Measurements from ENCODE around the gene PTPRF.
"Not testable (repeated sequence)": the region's sequence is repeated elsewhere in the genome, so short reads cannot be mapped to it uniquely, and the experiment has no call there.

PTPRF gene

DNA sequence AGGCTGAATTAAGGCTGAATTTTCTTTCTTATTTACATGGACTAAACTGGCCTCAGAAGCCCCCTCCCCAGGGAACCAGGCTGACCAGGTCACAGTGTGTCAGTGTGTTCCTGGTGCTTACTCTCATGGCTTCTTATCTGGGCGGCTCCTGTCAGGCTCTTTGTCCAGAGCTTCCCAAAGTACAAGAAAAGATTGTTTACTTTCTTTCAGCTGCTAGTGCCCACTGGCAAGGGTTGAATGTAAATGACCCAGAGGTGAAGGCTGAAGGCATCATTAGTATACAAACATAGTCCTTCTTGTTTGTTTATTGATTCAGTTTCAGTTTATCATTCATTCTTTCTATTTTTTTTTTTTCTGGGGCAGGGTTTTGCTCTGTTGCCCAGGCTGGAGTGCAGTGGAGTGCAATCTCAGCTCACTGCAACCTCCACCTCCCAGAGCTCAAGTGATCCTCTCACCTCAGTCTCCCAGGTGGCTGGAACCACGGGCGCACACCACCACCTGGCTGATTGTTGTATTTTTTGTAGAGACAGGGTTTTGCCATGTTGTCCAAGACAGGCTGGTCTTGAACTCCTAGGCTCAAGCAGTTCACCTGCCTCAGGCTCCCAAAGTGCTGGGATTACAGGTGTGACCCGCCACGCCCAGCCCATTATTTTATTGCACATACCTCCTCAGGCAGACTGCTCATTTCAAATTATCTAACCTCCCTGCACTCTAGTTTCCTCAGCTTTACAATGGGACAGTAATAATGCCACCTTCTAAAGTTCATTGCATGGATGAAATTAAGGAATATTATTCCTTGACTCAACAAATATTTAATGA, 109.5 kb downstream of the PTPRF start:
- in situ Hi-C loops (cut with MboI; ENCODE audit: low pct_unique_long_range_greater_than_20kb, low sequenced_read_pairs), result no loop called here
- DNase-seq, result no peak

DNA sequence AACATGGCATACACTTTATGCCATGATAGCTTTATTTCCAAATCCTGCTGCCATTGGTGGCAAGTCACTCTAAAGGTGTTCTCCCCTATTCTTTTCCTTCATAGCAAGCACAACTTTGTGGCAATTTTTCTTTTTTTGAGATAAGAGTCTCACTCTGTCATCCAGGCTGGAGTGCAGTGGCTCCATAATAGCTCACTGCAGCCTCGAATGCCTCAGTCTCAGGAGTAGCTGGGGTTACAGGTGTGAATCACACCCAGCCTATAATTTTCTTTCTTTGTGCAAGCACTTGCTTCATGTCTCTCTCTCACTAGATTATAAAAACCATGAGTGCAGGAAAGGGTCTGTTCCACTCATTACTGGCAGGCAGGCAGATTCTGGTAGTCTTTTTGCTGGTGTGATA, 113.9 kb downstream of the PTPRF start:
- in situ Hi-C loops (cut with MboI; ENCODE audit: low pct_unique_long_range_greater_than_20kb, low sequenced_read_pairs), result no loop called here
- DNase-seq, result no peak

DNA sequence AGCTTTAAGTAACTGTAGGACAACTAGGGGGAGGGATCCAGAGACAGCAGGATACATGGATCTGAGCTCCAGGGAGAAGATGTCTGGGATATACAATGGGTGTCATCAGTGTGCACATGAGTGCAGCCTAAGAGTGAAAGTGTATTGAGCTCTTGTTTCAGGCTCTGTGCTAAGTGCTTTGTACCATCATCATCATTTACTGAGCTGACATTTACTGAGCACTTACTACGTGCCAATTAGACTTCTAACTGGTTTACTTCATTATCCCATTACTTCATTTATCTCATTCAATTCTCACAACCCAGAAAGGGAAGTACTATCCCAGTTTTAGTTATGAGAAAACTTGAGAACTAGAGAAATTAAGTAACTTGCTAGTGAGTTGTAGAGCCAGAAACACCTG, 114.8 kb downstream of the PTPRF start:
- in situ Hi-C loops (cut with MboI; ENCODE audit: low pct_unique_long_range_greater_than_20kb, low sequenced_read_pairs), result no loop called here
- no peak for DNase-seq

DNA sequence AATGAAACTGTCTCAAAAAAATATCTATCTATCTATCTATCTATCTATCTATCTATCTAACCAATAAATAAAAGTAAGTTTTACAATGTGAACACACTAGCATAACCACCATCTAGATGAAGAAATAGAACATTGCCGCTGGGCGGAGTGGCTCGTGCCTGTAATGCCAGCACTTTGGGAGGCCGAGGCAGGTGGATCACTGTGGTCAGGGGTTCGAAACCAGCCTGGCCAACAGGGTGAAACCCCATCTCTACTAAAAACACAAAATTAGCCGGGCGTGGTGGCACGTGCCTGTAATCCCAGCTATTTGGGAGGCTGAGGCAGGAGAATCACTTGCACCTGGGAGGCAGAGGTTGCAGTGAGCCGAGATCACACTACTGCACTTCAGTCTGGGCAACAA, 116.6 kb downstream of the PTPRF start:
- in situ Hi-C loops (cut with MboI; ENCODE audit: low pct_unique_long_range_greater_than_20kb, low sequenced_read_pairs); DNase-seq: not testable (repeated sequence)

DNA sequence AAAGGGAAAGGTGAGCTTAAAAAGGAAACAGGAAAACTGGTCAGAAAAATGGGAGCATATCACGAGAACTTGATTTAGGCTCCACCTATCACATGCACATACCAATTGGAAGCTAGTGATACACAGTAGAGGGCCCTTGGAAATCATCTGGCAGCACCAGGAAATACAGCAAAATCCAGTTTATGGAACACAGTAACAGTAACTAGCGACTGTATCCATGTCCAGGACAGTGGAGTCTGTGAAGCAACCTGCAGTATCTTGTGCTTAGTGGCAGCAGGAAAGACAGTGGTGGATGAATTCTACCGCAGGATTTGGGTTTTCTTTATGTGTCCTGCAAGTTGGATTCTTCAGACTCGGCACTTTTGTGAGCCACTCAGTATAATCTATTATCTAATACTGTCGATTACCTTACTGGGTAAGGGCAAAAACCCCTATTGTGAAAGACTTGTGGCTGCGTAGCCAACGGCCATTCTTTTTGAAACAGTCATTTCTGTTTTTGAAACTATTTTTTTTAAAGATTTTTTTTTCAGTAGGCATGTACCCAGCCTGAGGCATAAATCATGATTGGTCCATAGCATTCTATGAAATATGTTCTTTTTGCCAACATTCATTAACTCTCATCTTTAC, 117.7 kb downstream of the PTPRF start:
- DNase-seq, result no peak
- in situ Hi-C loops (cut with MboI; ENCODE audit: low pct_unique_long_range_greater_than_20kb, low sequenced_read_pairs), result no loop called here

DNA sequence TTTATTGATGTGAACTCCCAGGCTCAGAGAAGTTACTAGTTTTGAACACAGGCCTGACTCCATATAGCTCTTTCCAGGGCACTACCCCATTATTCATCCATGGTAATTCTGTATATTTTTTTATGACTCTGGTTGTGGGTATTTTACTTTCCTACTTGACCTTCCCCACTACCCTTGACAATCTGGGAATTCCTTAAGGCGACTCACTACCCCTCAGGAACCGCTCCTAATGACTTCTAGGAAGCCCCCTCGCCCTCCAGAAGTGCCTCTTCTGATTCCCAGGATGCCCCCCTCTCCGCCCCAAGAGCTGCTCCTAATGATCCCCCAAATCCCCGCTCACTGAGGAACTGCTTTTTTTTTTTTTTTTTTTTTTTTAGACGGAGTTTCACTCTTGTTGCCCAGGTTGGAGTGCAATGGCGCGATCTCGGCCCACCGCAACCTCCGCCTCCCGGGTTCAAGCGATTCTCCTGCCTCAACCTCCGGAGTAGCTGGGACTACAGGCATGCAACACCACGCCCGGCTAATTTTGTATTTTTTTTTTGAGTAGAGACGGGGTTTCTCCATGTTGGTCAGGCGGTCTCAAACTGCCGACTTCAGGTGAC, 118.3 kb downstream of the PTPRF start:
- no peak for DNase-seq
- in situ Hi-C loops (cut with MboI; ENCODE audit: low pct_unique_long_range_greater_than_20kb, low sequenced_read_pairs), result no loop called here

DNA sequence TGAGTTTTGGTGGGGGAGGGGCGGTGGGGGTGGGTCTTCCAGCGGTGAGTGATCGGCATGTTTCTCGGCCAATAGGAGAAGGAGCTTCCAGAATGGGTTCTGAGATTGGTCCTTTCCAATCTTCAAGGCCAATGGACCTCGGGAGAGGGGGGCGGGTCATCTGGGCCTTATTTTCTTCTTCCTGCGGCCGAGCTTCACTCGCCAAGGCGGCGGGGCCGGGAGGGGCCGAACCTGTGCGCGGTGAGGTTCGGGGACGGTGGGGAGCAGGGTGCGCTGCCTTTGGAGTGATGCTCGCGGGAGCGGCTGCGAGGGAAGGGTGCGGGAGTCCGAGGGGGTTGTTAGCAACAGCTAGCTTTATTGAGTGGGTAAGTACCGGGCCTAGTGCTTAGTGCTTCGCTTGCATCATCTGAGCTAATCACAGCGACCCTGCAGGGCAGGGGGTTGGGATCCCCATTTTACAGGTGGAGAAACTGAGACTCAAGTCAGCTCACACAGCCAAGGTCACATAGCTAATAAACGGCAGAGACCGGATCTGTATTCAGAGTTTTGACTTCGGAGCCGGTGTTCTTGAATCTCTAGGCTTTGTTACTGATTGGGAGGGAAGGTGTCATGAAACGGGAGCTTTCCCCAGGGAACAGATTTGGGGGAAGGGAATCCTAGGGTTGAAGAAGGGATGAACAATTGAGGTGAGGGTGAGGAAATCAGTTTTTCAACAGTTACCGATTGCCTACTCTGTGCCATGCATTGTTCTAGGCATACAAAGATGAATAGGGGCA, 119.8 kb downstream of the PTPRF start:
- in situ Hi-C loops (cut with MboI; ENCODE audit: low pct_unique_long_range_greater_than_20kb, low sequenced_read_pairs), result no loop called here

DNA sequence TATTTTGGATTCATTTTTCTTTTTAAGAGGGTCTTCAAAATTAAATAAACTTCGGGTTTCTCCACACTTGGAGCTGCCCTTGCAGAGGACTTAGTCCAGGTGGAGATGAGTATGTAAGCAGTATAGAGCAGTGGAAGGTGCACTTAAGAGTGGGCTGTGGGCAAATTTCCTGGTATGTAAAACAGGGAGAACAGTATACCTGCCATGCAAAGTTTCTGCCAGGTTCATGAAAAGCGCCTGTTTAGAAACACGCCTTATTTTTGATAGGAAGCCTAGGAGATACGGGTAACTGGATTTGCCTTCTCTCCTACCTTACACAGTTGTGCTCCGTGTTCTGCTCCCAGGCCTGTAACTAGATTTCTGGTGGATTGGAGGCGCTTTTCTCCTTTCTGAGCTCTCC, 120.5 kb downstream of the PTPRF start:
- no peak for DNase-seq
- in situ Hi-C loops (cut with MboI; ENCODE audit: low pct_unique_long_range_greater_than_20kb, low sequenced_read_pairs), result no loop called here

More for the DNA sequence above, 119.8 kb downstream of the PTPRF start:
- DNase-seq, result peak; percentile 91

DNA sequence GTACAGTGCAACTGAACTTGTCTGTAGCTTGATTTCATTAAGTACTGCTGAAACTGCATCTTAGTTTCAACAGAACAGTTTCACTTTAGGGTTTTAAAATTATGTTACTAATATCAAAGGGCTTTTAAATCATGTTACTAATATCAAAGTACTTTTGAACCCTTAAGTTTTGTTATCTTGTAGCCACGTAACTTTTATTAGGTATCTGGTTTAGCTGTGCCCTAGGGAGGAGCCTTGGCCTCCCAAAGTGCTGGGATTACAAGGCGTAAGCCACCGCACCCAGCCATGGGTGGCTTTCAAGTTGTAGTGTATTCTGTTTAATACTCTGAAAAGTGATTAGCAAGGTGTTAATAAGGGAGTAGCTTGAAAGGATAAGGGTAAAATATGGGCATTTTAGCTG, 121.2 kb downstream of the PTPRF start:
- in situ Hi-C loops (cut with MboI; ENCODE audit: low pct_unique_long_range_greater_than_20kb, low sequenced_read_pairs), result no loop called here
- DNase-seq, result no peak

DNA sequence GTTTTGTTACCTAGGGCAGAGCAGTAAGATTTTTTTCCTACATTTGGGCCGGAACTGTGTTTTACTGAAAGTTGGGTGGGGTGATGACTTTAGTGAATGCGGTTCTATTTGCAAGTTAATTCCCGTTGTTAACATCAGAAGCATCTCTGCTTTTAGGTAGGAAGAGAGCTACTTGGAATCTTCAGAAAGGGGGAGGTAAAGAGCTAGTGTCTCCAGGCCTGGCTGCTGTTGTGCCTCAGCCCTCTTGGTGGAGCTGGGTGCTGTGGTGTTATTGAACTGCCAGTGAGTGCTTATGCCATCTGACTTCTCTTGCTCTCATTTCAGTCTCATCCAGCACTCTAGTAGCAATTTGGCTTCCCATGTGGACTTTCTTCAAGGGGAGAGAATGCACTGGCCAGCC, 122.7 kb downstream of the PTPRF start:
- DNase-seq, result peak; percentile 54
- in situ Hi-C loops (cut with MboI; ENCODE audit: low pct_unique_long_range_greater_than_20kb, low sequenced_read_pairs), result no loop called here

DNA sequence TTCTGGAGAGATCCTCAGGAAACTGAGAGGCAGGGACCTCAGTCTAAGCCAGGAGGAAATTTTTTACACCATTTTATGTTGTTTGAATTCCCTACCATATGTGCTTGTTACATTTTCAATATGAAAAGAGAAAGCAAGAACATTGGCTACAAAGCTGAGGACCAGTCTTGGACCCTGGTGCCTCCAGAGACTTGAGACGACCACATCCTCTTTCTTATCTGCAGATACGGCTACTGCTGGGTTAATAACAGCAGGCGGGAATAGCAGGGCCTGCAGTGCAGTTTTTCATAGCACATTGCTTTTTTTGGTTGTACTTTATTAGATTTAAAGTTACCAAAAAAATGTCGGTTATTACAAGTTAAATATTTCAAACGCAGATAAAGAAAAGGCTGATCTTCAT, 123.2 kb downstream of the PTPRF start:
- peak; percentile 35 for DNase-seq
- in situ Hi-C loops (cut with MboI; ENCODE audit: low pct_unique_long_range_greater_than_20kb, low sequenced_read_pairs), result no loop called here

DNA sequence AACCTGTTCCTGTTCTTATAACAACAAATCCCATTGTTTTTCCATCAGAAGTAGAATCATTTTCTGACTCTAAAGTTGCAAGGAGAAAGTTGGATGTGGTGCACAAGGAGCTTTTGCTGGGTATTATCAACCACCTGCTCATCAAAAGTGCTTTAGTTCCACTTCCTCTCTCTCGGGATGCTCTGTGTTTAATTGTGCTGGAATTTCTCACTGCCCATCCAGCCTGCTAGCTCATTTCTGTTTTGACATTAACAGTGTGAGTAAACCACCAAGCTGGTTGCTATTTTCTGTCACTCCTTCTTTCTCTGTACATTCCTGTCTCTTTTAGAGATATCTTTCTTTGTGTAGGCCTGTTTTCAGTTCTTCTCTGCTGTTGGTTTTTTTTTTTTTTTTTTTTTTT, 125.3 kb downstream of the PTPRF start:
- in situ Hi-C loops (cut with MboI; ENCODE audit: low pct_unique_long_range_greater_than_20kb, low sequenced_read_pairs), result no loop called here
- DNase-seq, result no peak

DNA sequence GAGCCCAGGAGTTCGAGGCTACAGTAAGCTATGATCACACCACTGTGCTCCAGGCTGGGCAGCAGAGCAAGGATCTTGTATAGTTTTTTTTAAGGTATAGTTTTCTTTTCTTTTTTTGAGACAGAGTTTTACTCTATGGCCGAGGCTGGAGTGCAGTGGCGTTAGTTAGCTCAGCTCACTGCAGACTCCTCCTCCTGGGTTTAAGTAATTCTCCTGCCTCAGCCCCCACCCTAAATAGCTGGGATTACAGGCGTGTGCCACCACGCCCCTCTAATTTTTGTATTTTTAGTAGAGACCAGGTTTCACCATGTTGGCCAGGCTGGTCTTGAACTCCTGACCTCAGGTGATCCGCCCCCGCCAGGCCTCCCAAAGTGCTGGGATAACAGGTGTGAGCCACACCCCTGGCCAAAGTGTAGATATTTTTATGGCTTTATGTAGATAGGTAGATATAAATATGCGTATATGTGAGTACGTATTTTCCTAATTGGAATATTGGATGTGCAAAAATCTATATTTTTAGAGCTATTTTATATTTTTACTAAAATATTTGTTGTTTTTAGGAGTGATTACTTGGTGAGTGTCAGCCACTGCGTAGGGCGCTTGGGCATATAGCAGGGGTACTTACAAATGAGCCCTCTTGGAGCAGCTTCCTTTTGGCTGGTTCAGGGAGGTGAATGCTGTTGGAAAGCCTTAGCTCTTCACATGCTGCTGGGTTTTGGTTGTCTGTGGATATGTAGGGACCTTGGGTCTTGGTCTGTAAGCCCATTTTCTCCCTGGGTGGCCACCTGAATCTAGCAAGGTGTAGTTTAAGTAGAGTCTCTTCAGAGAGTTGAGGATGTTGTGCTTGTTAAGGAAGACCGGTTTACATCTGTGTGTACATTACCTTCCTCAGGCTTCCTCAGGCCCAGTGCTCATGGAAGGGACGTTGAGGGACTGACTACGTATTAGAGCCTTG, 128.8 kb downstream of the PTPRF start:
- DNase-seq, result no peak
- in situ Hi-C loops (cut with MboI; ENCODE audit: low pct_unique_long_range_greater_than_20kb, low sequenced_read_pairs), result no loop called here

DNA sequence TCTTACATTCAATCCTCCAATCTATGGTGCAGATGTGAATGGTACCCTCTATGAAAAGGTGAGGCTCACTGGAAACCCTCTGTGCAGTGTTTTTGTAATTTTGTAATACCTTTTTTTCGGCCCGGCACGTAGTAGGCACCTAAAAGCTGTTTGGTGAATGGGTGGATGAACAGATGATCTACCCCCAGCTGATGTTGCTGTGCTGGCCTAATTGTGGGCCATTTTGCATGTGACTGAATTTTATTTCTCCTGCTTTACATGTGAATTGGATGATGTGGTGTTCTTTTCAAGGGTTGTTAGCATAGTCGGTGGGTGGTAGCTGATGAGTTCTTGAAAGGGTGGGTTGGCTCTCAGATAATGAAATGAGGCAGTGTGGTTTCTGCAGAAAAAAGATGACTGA, 129.7 kb downstream of the PTPRF start:
- in situ Hi-C loops (cut with MboI; ENCODE audit: low pct_unique_long_range_greater_than_20kb, low sequenced_read_pairs), result no loop called here
- no peak for DNase-seq

DNA sequence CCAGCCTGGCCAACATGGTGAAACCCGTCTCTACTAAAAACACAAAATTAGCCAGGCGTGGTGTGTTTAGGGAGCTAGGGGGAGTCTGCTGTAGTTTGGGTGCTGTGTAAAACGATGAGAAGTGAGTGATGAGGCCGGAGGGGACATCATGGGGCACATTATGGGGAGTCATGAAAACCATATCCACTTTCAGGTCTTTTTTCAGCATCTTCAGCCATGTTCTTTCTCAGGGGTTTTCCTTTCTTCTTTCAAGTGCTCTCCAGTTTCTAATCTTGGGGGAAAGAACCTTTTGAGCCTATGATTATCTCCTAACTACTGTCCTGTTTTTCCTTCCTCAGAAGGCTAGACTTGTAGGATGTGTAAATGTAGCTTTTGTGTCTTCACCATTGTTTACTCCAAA, 133.7 kb downstream of the PTPRF start:
- in situ Hi-C loops (cut with MboI; ENCODE audit: low pct_unique_long_range_greater_than_20kb, low sequenced_read_pairs), result no loop called here
- no peak for DNase-seq

DNA sequence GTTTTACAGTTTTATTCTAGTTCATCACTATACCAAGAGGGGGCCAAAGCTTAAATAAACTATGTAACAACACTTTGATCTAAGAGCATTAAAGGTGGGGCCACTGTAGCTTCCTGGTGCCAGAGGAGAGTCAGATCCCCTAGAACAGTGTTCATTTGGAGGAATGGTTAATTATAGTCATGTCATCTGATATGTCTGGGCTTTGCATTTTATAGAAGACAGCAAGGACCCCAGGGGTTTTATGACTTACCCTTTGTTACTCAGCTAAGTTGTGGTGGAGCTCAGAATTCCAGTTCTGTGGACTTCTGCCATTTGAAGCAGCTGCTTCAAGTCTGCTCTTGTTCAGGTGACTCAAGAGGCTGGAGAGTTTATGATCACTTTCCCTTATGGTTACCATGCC, 135.9 kb downstream of the PTPRF start:
- DNase-seq, result no peak

DNA sequence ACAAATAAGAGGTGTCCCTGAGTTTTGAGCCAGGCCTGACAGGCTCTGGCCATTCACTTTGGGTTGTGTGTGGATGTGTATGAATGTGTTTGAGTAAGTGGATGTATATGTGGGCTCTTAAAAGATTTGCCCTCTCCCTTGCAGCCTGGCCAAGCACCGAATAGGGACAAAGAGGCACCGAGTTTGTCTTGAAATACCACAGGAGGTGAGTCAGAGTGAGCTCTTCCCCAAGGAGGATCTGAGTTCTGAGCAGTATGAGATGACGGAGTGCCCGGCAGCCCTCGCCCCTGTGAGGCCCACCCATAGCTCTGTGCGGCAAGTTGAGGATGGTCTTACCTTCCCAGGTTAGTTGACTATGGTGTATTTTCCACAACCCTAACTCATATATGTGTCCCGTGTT, 138.3 kb downstream of the PTPRF start:
- no peak for DNase-seq
- in situ Hi-C loops (cut with MboI; ENCODE audit: low pct_unique_long_range_greater_than_20kb, low sequenced_read_pairs), result no loop called here

More for the DNA sequence above, 135.9 kb downstream of the PTPRF start:
- in situ Hi-C loops (cut with MboI; ENCODE audit: low pct_unique_long_range_greater_than_20kb, low sequenced_read_pairs), result no loop called here

DNA sequence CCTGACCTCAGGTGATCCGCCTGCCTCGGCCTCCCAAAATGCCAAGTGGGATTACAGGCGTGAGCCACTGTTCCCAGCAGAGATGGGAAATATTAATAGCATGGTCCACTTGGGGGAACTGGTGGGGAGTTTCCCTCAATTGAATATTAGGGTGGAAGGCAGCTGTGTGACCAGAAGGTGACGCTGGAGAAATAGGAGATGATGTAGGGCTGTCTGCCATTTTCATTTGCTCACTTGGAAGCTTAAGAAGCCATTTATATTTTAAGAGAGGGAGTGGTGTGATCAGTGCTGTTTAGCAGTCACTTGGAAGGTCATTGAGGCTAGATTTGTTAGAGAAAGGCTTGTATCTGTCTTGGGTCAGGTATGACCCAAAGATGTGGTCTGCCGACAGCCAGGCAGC, 139.2 kb downstream of the PTPRF start:
- in situ Hi-C loops (cut with MboI; ENCODE audit: low pct_unique_long_range_greater_than_20kb, low sequenced_read_pairs), result no loop called here
- DNase-seq, result no peak

DNA sequence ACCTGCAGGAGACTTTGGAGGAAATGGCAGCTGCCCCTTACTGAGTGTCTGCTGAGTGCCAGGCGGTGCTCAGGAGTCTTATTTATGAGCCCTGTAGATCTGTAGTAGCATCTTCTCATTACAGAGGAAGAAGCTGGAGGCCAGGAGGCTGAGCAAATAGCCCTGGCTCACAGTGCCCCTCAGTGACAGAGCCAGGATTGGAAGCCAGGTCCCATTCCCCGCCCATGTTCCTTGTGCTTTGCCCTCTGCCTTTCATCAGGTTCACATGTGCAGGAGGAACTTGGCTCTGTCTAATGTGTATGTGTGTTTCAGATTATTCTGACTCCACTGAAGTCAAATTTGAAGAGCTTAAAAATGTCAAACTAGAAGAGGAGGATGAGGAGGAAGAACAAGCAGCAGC, 140.5 kb downstream of the PTPRF start:
- in situ Hi-C loops (cut with MboI; ENCODE audit: low pct_unique_long_range_greater_than_20kb, low sequenced_read_pairs), result no loop called here
- no peak for DNase-seq
